COLO668 (cell line): Measurements from ENCODE around the gene SPPL2B.

Source experiments
- DNase-seq: peaks from one replicate; lab custom pipeline; 2025; ENCODE audit not compliant: unreplicated experiment; lab: John Stamatoyannopoulos, UW

SPPL2B gene

DNA sequence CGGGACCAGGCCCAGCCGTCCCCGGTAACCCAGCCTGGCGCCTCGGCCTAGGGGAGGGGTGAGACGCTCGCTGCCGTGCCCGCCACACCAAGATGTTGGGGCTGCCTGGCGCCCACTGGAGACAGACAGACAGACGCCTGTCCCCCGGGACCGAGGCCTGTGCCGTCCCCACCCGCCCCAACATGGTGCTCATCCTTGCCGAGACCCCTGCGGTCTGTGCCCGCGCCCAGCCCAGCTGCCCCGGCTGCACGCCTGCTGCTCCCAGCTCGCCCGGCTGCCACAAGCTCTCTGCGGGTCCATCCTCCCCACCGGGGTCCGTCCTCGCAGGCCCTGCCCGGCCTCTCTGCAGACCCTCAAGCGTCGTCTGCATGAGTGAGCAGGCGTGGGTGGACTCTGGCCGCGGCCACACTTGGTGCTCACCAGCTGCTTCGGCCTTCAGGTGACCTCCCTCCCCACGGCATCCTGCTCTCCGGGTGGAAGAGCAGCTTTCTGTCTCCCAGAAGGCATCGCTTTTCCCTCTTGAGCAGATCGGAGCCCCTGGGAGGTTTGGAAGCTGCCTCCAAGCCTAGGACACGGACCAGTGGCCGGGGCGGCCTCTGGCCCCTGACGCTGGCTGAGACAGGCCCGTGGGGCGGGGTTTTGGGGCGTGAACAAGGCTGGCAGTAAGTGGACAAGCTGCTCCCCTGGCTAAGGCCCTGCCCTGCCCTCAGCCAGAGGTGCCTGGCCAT lies 24.8 kb downstream of the SPPL2B start:
- no peak for DNase-seq

DNA sequence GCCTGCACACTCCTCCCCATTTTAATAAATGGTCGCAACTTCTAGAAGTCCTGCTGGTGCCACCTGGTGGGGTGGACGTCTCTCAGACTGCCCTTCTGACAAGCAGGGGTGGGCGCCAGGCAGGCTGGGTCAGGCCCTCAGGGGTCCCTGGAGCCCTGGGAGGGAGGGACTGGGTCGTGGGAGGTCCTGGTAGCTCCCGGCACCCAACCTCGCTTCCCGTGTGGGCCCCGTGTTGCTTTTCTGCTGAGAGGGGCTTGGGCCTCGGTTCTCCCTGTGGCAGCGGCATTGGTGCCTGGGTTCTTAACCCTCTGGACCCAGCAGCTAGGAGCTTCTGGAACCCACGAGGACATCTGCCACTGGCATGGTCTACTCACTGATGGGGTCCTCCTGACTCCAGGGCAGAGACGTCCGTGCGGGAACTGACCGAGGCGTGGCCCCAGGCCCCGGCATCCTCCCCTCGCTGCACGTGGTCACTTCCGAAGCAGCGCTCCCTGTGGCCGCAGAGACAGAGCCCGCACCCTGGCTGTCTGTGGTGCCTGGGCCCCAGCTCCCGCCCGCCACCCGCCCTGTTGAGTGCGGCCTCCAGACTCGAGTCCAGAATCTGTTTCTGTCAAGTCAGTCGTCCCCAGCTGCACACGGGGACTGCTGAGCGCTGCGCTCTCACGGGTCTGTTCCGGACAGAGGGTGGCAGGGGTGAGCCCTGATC lies 25.6 kb downstream of the SPPL2B start:
- no peak for DNase-seq

DNA sequence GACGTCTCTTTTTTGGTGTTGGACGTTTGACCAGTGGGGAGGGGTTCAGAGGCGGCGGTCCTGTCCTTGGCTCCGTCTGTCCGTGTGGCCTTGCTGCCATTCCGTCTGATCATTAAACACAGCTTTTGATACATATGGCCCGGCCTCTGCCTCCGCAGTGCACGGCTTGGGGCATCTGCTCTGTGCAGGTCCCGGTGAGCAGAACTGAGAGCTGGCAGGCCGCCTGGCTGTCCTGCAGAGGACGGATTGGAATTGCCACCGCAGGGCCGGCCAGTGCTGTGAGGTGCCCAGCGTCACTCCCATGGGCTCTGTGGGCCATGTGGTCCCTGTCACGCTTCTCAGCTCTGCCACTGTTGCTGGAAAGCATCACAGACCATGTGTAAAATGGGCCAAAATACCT lies 26.2 kb downstream of the SPPL2B start:
- no peak for DNase-seq

DNA sequence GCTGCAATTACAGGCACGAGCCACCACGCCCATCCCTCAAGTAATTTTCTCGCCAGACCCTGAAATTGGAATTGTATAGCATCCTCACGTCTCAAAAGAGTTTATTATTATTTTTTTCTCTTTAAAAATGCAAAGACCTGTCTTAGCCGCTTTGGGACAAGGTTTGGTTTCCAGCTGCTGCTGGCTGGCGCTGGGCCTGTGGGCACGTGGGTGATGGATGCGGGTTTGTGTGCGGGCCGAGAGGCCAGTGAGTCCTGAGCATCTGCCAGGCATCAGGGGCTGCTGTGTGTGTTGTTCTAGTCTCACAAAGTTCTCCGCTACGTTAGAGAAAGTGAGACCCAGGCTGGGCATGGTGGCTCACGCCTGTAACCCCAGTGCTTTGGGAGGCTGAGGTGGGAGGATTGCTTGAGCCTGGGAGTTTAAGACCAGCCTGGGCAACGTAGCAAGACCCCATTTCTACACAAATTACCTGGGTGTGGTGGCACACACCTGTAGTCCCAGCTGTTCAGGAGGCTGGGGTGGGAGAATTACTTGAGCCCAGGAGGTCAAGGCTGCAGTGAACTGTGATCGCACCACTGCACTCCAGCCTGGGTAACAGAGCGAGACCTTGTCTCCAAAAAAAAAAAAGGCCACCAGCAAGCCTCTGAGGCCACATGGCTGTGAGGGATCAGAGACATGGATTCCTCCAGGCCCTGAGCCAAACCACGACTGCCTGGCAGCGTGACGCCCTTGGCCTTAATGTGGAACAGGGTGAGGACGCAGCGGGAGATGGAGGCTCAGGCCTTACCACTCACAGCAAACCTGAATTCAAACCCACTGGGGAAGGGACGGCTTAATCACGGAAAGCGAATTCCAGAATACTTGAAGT lies 26.9 kb downstream of the SPPL2B start:
- no peak for DNase-seq

DNA sequence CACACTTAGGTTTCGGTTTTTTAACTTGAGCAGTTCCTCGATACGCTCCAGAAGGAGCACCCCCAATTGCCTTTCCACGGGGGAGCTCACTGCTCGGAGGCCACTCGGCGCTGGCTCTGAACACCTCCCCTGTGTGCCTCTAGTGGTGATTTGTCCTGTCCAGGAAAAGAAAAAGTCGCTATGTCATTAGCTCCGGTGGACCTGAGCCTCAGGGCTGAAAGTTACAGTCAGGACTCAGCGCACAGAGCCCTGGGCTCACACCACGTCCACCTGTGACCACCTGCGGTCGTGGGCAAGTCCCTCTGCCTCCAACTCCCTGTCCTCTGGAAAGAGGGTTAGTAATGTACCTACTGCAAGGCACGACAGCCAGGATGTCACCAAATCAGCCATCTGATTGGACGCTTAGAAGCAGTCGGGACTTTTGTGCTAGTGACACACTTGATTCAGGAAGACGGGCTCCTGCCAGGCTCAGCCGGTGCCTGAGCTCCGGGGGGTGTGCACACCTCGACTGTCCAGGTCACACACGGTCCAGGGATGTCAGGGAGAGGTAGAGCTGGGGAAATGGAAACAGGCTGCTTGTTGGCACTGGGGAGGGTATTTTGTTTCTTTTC lies 27.7 kb downstream of the SPPL2B start:
- DNase-seq = no peak

DNA sequence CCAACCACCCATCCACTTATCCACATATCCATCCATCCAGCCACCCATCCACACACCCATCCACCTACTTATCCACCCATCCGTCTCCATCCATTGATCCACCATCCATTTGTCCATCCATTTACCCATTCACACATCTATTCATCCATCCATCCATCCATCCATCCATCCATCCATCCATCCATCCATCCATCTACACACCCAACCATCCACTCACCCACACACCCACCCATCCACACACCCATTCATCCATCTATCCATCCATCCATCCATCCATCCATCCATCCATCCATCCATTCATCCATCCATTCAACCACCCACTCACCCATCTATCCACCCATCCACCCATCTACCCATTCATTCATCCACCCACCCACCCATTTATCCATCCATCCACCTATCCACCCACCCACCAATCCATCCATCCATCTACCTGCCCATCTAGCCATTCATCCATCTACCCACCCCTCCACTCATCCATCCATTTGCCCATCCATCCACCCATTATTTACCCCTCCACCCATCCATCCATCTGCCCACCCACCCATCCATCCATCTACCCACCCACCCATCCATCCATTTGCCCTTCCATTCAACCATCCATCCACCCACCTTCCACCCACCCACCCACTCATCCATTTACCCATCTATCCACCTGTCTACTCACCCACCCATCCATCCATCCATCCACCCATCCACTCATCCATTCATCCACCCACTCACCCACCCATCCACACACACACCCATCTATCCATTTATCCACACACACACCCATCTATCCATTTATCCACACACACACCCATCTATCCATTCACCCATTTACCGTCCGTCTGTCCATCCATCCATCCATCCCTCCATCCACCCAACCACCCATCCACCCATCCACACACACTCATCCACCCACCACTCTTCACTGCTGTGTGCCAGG lies 29.1 kb downstream of the SPPL2B start:
- DNase-seq = no peak

DNA sequence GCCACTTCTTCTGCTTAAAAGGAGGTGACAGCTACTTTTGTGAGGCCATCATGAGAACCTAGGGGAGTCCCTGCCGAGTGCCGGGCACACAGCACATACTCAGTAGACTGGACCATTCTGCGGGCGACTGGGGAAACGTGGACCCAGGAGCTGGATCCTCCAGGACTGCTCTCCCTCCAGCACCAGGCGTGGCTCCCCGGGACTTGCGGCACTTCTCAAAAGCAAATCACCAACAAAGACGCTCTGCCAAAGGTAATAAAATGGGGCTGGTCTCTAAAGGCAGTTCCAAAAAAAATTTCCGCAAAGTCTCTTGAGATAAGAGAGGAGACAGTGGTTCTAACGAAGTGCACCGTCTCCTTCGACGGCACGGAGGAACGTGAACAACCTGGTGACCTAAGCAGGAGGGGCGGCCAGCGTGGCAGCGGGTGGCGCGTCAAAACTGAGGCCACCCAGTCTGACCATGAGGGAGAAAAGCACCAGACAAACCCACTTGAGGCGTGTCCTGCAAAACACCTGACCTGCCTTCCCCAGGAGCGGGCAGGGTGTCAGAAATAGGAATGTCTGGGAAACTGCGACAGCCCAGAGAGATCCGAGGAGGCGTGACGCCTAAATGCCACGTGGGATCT lies 30.2 kb downstream of the SPPL2B start:
- DNase-seq = no peak

DNA sequence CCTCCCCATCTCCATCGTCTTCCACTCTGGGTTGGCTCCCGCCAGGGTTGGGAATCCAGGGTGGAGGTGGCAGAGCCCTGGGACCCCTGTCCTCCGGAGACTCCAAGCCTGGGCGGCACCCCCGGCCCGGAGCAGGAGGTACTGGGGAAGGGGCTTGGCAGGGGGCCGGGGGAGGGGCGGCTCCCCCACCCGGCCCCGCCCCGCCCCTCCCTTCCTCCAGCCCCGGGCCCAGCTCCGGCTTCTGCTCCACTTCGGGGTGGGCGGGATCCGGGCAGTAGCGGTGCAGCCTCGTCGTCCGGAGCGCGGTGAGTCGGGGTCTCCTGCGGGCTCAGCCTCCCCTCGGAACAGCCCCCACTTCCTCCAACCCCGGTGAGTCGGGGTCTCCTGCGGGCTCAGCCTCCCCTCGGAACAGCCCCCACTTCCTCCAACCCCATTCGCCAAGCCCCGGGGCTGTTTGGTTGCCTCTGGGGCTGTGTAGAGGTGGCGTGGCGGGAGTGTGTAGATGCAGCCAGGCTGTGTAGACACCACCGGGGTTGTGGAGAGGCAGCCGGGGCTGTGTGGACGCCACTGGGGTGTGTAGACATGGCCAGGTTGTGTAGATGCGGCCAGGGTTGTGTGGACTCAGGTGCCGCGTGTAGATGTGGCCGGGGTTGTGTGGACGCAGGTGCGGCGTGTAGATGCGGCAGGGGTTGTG lies 31.7 kb downstream of the SPPL2B start, which contains the start of gene TMPRSS9:
Gene TMPRSS9, plus strand, starts transcription at position 274 of the 694 bp plus-strand sequence. CDS start 29,521 bp downstream, outside the sequence.
- DNase-seq = no peak

DNA sequence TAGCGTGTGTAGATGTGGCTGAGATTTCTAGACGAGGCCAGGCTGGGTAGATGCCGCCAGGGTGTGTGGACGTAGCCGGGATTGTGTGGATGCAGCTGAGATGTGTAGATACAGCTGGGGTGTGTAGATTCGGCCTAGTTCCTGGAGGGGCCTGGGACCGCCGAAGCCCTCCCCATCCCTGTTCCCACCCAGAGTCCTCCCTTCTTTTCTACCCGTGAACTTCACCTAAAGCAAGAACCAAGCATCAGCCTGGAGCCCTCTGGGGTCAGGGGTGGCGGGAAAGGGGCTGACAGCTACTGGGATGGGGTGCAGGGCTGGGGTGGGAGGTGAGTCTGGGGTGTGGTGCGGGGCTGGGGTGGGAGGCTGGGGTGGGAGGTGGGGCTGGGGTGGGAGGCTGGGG lies 32.3 kb downstream of the SPPL2B start:
- DNase-seq = no peak

DNA sequence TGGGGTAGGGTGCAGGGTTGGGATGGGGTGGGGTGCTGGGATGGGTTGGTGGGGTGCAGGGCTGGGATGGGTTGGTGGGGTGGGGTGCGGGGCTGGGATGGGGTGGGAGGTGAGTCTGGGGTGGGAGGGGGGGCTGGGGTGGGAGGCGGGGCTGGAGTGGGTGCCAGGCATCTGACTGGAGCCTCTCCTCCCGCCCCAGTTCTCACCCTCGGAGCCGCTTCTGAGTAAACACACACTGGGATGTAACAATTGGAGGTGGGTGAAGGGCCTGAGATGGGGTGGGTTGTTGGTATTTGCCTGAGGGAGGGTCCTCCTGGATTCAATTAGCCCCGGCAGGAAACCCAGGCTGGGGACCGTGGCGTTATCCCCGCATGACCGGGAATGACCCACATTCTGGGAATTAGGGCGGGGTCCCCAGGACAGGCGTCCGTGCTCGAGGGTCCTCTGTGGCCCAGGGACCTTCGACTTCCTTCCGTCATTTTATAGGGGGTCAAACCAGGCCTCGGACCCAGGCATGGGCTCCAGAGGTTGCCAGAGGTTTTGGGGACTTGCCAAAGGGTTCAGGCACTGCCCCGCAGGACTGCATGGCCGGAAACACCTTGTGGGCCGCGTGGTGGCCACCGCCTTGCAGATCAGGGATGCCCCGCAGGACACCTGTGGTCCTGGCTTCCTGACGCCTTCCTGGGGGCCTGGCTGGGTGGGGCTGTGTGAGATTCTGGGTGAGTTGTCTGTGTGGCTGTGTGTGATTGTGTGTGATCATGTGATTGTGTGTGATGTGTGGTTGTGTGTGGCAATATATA lies 33.0 kb downstream of the SPPL2B start:
- no peak for DNase-seq

DNA sequence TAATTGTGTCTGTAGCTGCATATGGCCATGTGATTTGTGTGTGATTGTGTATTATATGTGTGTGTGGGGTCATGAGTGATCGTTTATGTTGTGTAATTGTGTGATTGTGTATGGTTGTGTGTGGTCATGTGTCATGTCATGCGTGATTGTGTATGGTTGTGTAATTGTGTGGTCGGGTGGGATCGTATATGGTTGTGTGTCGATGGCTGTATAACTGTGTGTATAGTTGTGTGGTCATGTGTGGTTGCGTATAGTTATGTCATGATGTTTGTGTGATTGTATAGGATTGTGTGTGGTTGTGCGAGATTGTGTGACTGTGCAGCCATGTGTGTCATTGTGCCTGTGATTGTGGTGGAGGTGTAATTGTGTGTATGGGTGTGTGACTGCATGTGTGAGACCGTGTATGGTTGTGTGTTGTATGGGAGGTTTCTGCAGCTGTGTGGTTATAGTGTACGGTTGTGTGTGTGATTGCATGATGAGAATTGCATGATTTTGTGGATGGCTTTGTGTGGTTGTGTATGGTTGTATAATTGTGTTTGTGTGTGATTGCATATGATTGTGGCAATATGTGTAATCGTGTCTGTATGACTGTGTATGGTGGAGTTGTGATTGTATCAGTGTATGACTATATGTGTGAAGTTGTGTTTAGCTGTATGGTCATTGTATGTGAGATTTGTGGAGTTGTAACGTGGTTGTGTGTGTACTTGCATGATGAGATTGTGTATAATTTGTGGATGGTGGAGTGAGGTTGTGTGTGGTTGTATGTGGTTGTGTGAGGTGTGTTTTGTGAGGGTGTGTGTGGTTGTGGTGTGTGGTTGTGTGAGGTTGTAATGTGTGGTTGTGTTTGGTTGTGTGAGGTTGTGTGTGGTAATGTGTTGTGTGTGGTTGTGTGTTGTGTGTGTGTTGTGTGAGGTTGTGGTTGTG lies 33.8 kb downstream of the SPPL2B start:
- DNase-seq = no peak

DNA sequence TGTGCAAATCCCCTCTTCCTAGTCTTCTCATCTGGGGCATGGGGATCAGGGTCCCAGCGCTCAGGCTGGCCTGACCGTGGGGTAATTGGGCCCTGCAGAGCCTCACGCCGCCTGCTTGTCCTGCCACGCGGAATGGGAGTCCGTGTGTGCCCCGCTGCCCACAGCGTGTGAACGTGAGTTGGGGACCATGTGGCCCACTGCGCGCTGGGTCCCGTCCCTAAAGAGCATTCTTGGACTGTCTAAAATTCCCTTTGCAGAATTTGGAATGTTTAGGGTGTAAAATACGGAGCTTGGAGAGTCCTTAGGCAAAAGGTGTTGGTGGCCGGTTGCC lies 34.5 kb downstream of the SPPL2B start:
- DNase-seq = no peak

DNA sequence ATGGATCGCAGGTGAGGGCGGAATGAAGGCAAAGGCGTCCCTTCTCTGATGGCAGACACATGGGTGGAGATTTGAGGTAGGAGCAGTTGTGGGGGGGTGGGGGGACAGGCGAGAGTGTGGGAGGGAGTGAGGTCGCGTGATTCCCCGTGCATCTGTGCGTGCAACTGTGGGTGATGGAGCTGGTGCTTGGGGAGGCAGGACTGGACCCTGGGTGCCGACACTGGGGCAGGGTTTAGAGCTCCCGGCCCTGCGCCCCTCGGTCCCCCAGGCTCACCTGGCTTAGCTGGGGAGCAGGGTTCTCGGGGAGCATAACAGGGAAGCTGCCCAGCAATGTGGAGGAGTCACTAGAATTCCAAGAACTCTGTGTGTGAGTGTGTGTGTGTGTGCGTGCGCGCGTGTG lies 34.9 kb downstream of the SPPL2B start:
- DNase-seq = no peak

DNA sequence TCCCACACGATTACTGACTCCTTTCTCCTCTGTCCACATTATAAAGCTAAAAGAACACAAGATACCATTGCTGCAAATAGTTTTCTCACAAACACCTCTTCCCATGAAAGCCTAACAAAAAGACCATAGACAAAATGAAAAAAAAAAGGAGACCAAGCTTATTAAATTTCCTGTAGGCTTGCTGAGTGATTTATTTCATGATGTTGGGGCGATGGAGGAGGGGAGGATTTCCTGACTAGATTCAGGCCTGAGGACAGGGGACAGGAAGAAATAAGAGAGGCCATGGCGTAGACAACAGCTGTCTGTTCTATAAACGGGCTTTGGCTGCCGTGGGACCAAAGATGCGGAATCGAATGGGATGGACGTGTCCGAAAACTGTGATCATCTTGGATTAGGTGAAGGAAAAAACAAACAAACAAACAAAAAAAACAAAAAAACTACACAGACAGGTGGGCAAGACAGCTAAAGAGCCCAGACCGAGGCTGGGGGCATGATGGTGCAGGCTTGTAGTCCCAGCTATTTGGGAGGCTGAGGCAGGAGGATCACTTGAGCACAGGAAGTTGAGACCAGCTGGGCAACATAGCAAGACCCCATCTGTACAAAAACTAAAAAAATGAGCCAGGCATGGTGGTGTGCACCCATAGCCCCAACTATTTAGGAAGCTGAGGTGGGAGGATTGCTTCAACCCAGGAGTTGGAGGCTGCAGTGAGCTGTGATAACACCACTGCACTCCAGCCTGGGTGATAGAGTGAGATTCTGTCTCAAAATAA lies 36.9 kb downstream of the SPPL2B start:
- DNase-seq = no peak

DNA sequence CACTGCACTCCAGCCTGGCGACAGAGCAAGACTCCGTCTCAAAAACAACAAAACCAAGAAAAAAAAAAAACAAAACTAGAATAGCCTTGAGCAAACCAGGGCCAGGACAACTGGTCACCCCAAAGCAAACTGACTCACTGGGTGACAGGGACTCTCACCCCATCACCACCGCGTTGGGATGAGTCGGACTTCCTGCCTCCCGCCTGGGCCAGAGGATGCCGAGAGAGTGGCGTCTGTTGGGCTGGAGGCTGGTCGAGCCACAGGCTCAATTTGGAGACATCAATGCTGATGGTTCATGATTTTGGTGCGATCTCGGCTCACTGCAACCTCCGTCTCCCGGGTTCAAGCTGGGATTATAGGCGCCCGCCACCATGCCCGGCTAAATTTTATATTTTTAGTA lies 43.2 kb downstream of the SPPL2B start:
- no peak for DNase-seq

DNA sequence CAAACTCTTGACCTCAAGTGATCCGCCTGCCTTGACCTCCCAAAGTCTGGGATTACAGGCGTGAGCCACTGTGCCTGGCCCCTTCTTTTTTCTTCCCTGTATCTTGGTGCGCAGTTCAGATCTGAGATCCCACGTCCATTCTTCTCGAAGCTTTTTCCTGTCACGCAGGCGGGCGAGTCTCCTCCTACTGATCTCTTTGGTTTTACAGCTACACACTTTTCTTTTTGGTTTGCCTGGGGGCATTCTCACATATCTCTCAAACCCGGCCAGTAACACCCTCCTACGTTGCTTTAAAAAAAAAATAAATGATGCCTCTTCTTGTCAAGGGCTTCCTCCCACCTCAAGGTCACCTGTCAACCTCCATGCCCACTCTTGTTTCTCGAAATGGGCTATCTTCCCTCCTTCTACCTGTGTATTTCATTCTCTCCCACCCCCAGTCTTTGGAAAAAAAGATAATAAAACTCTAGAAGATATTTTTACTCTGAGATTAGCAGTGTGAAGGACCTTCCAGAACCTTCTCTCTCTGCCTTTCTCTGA lies 43.7 kb downstream of the SPPL2B start:
- DNase-seq = no peak
